ENCODE data around the gene TMEM184A.

GRCh38 chr7:1595636-1596035, 39.6 kb upstream of the TMEM184A start:
- no peak for TF ChIP-seq POLR2A (IDR thresholded peaks at IDR 0.05)
- TF ChIP-seq CTCF (IDR thresholded peaks at IDR 0.05): no peak

All from thyroid gland (tissue), 4 donors.